IMR-90 (cell line): ENCODE data around the gene MYOF. TPM values are rescaled to one million over a fixed set of nuclear protein-coding genes. Genes with fewer than 3 reads are reported as not detected.

ENCODE experiments used
- ATAC-seq: fragments of 200-7000 bp; cut with Tn5 transposase; 2 replicates; pipeline ENCODE4 v1.9.1; 2020; ENCODE audit warnings: low read depth, mild to moderate bottlenecking, moderate library complexity
- BruUV-seq: library from RNA; stranded (reverse); fragments of 400-500 nt; replicated peaks from 2 replicates; lab custom pipeline; 2021; lab: Mats Ljungman, UMichigan
- CTCF ChIA-PET: fragments of 300-600 bp; formaldehyde crosslinking; extraction: SDS; loops from one replicate; lab custom pipeline; 2021; ENCODE audit warnings: antibody characterized with exemption; lab: Yijun Ruan, JAX
- POLR2A ChIA-PET: fragments of 300-600 bp; sonication (Branson Sonifier 250); formaldehyde crosslinking; loops from one replicate; lab custom pipeline; 2022; ENCODE audit warnings: antibody characterized with exemption; ENCODE audit not compliant: unreplicated experiment; lab: Charles Lee
- DNase-seq: peaks from one replicate; pipeline ENCODE4 v3.0.0; 2013
- H2AFZ ChIP-seq: replicated peaks from 2 replicates; pipeline ENCODE3; 2013; ENCODE audit warnings: low read length, mild to moderate bottlenecking; ENCODE audit not compliant: poor library complexity
- H2AK5ac ChIP-seq: 2 replicates; pipeline ENCODE4 v1.6.1; 2013; ENCODE audit warnings: low read depth, low read length, inconsistent platforms
- H2AK9ac ChIP-seq: replicated peaks from 2 replicates; pipeline ENCODE3; 2013; ENCODE audit warnings: mild to moderate bottlenecking, low read depth, low read length, moderate library complexity; ENCODE audit not compliant: poor library complexity
- H2BK120ac ChIP-seq: 2 replicates; pipeline ENCODE4 v1.6.1; 2013; ENCODE audit warnings: low read depth, low read length, inconsistent platforms
- H2BK15ac ChIP-seq: 3 replicates; pipeline ENCODE4 v1.6.1; 2013; ENCODE audit warnings: low read depth, low read length, inconsistent platforms
- H2BK20ac ChIP-seq: 2 replicates; pipeline ENCODE4 v1.6.1; 2013; ENCODE audit warnings: low read depth, mild to moderate bottlenecking, inconsistent platforms, low read length, moderate library complexity
- H2BK5ac ChIP-seq: 2 replicates; pipeline ENCODE4 v1.6.1; 2013; ENCODE audit warnings: mild to moderate bottlenecking, low read depth, low read length, inconsistent platforms; ENCODE audit not compliant: poor library complexity, severe bottlenecking
- H3K14ac ChIP-seq: replicated peaks from 2 replicates; pipeline ENCODE4 v1.6.1; 2013; ENCODE audit warnings: low read depth, low read length, inconsistent platforms
- H3K18ac ChIP-seq: 2 replicates; pipeline ENCODE4 v1.6.1; 2013; ENCODE audit warnings: low read depth, low read length, control low read depth
- H3K23ac ChIP-seq: 2 replicates; pipeline ENCODE4 v1.6.1; 2013; ENCODE audit warnings: low read depth, low read length, inconsistent platforms
- H3K27ac ChIP-seq: 2 replicates; pipeline ENCODE4 v1.5.1; 2013; ENCODE audit warnings: mild to moderate bottlenecking, control low read depth, low read length; ENCODE audit not compliant: insufficient read depth
- H3K27me3 ChIP-seq: 2 replicates; pipeline ENCODE4 v1.6.1; 2013; ENCODE audit warnings: low read length; ENCODE audit not compliant: control insufficient read depth, insufficient read depth
- H3K36me3 ChIP-seq: 2 replicates; pipeline ENCODE4 v1.6.1; 2013; ENCODE audit warnings: low read length, mixed read lengths; ENCODE audit not compliant: control insufficient read depth, insufficient read depth
- H3K4ac ChIP-seq: 2 replicates; pipeline ENCODE4 v1.6.1; 2013; ENCODE audit warnings: low read depth, low read length, inconsistent platforms
- H3K4me1 ChIP-seq: 2 replicates; pipeline ENCODE4 v1.6.1; 2013; ENCODE audit warnings: low read length, mixed read lengths; ENCODE audit not compliant: control insufficient read depth, insufficient read depth
- H3K4me2 ChIP-seq: 2 replicates; pipeline ENCODE4 v1.6.1; 2013; ENCODE audit warnings: low read depth, mild to moderate bottlenecking, control low read depth, low read length, moderate library complexity
- H3K4me3 ChIP-seq: 2 replicates; pipeline ENCODE4 v1.5.1; 2013; ENCODE audit warnings: low read depth, mild to moderate bottlenecking, control low read depth, low read length, moderate library complexity; ENCODE audit not compliant: insufficient read depth
- H3K56ac ChIP-seq: 2 replicates; pipeline ENCODE4 v1.6.1; 2013; ENCODE audit warnings: low read length, inconsistent platforms; ENCODE audit not compliant: insufficient read depth; ENCODE audit errors: extremely low read depth
- H3K79me1 ChIP-seq, 2 experiments: 2 replicates each; pipeline ENCODE4 v1.6.1; 2013; ENCODE audit warnings: low read length in 2 of 2, inconsistent platforms in 1 of 2, low read depth in 1 of 2
- H3K9ac ChIP-seq: 2 replicates; pipeline ENCODE4 v1.6.1; 2013; ENCODE audit warnings: low read depth, low read length, control low read depth
- H3K9me1 ChIP-seq: 2 replicates; pipeline ENCODE4 v1.6.1; 2013; ENCODE audit warnings: low read length, inconsistent platforms; ENCODE audit not compliant: insufficient read depth
- H3K9me3 ChIP-seq: 2 replicates; pipeline ENCODE4 v1.6.1; 2013; ENCODE audit warnings: low read length; ENCODE audit not compliant: control insufficient read depth, insufficient read depth
- H4K20me1 ChIP-seq: 2 replicates; pipeline ENCODE4 v1.6.1; 2013; ENCODE audit warnings: low read length, inconsistent platforms; ENCODE audit not compliant: insufficient read depth
- H4K5ac ChIP-seq: 2 replicates; pipeline ENCODE4 v1.6.1; 2013; ENCODE audit warnings: mild to moderate bottlenecking, low read depth, low read length, control low read depth
- H4K8ac ChIP-seq, 2 experiments: 2 replicates each; pipeline ENCODE4 v1.6.1; 2013; ENCODE audit warnings: low read depth in 2 of 2, low read length in 2 of 2, control low read depth in 1 of 2, inconsistent platforms in 1 of 2
- H4K91ac ChIP-seq: 2 replicates; pipeline ENCODE4 v1.6.1; 2013; ENCODE audit warnings: low read depth, low read length, inconsistent platforms; ENCODE audit not compliant: insufficient read depth
- BHLHE40 ChIP-seq: fragments of 150-350 bp; IDR thresholded peaks from 2 replicates; pipeline ENCODE4 v1.6.1; 2016; ENCODE audit warnings: mild to moderate bottlenecking, low read depth, low read length
- RAD21 ChIP-seq: IDR thresholded peaks from 2 replicates; pipeline ENCODE4 v1.6.1; 2012; ENCODE audit warnings: low read length, improper control_type of control experiment
- RCOR1 ChIP-seq: IDR thresholded peaks from 2 replicates; pipeline ENCODE4 v1.6.1; 2012; ENCODE audit warnings: mild to moderate bottlenecking, low read length, improper control_type of control experiment; ENCODE audit not compliant: insufficient replicate concordance
- WGBS, 2 experiments: methylation state at CpG; one replicate each; pipeline versions ENCODE4 v1.1.5 to v1.1.7; 2013; ENCODE audit warnings: missing lambda C conversion rate in 2 of 2; ENCODE audit not compliant: insufficient read length in 1 of 2; ENCODE audit errors: extremely low coverage in 2 of 2; 5-methylcytosine and 5-hydroxymethylcytosine counted together
- dilution Hi-C: fragments of 300-500 bp; cut with HindIII; formaldehyde crosslinking; loops from one replicate; pipeline ENCODE4 v1.14.3; 2018; ENCODE audit warnings: low sequenced_read_pairs; ENCODE audit not compliant: unreplicated experiment
- in situ Hi-C: fragments of 300-500 bp; cut with MboI; formaldehyde crosslinking; loops from 3 replicates; pipeline ENCODE4 v1.14.3; 2019; ENCODE audit warnings: low sequenced_read_pairs, inconsistent platforms, mixed read lengths
- intact Hi-C: fragments of 100-400 bp; cut with micrococcal nuclease; formaldehyde crosslinking; loops from 2 replicates; pipeline ENCODE4 v1.10.0; 2022
- polyA plus RNA-seq, 3 experiments: library from polyadenylated mRNA; depleted of rRNA; stranded (reverse); fragments of >200 nt; gene quantifications; 2 replicates each; pipeline ENCODE4 v1.2.3, GENCODE V29; 2012; ENCODE audit warnings: low replicate concordance in 1 of 3
- total RNA-seq: library from RNA; depleted of rRNA; stranded (reverse); fragments of >200 nt; gene quantifications from 2 replicates; pipeline ENCODE4 v1.2.3, GENCODE V29; 2012
- TF ChIP-seq, protein P1 (sequence below): fragments of 150-350 bp; IDR thresholded peaks from 2 replicates; pipeline ENCODE4 v1.6.1; 2017; ENCODE audit warnings: mild to moderate bottlenecking, antibody characterized with exemption, low read length, low read depth

Gene MYOF
- total and polyA plus RNA-seq, 2 of the 4 experiments (the other 2 are of a cell fraction): 221 to 281 TPM

DNA sequence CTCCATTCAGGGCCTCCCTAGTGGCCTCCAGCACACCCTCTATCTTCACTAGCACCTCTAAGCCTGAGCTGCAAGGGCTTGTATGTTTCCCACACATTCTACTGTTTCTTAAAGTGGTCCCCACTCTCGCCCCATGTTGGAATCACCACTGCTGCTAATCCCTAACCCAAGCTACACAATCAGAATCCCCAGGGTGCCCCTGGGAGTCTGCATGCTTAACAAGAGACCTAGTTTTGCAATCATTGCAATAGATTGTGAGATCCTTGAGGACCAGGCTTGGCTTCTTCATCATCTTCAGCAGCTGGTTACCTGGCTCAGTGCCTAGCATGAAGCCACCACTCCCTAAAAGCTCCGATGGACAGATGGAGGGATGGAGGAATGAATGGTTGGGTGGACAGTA is 113.9 kb downstream of the MYOF start:
- H4K8ac ChIP-seq: no peak overlapping the region
- ChIA-PET CTCF (interaction anchor here (1.1 to 1.4 kb wide), 3 partner anchors 16 to 114 kb away, joined by 4 to 8 read pairs (median 4); partner anchors contain the start of gene MYOF), POLR2A (no interaction called here)
- H2AK9ac ChIP-seq: no peak overlapping the region
- H3K27me3 ChIP-seq: no peaks in the 10 kb centered on the region
- H3K9me3 ChIP-seq: no peaks in the 10 kb centered on the region
- H3K4me3 ChIP-seq: no peak overlapping the region
- intact Hi-C loops (no loop called here), dilution Hi-C loops (no loop called here), in situ Hi-C loops (loop anchor here (25.0 kb wide), 1 partner anchor 319 kb away; no protein-coding TSS in a partner anchor)
- H2BK20ac ChIP-seq: no peak overlapping the region
- H4K5ac ChIP-seq: no peak overlapping the region
- no peak overlapping the region for H2AFZ ChIP-seq
- WGBS, 2 experiments: no CpG with 5 or more reads among the region's 2 CpGs
- H3K9ac ChIP-seq: no peak overlapping the region
- H3K56ac ChIP-seq: no peak overlapping the region
- H4K20me1 ChIP-seq: no peaks in the 10 kb centered on the region
- no peak overlapping the region for H3K23ac ChIP-seq
- H3K18ac ChIP-seq: no peak overlapping the region
- H2BK15ac ChIP-seq: no peak overlapping the region
- no peak overlapping the region for H3K14ac ChIP-seq
- no peak overlapping the region for H4K91ac ChIP-seq
- no peaks in the 10 kb centered on the region for H3K4me1 ChIP-seq
- no peak for TF ChIP-seq RCOR1
- TF ChIP-seq BHLHE40: no peak
- no peak for TF ChIP-seq RAD21
- TF ChIP-seq, protein P1, sequence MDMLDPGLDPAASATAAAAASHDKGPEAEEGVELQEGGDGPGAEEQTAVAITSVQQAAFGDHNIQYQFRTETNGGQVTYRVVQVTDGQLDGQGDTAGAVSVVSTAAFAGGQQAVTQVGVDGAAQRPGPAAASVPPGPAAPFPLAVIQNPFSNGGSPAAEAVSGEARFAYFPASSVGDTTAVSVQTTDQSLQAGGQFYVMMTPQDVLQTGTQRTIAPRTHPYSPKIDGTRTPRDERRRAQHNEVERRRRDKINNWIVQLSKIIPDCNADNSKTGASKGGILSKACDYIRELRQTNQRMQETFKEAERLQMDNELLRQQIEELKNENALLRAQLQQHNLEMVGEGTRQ: no peak
- H2BK120ac ChIP-seq: no peak overlapping the region
- H3K79me1 ChIP-seq: peaks cover 44 to 52% of the 10 kb centered on the region in 2 experiments
- no peaks in the 10 kb centered on the region for H3K9me1 ChIP-seq
- peaks cover 63% of the 10 kb centered on the region for H3K36me3 ChIP-seq
- no peak overlapping the region for H3K4ac ChIP-seq
- H3K4me2 ChIP-seq: no peak overlapping the region
- DNase-seq: no peak
- H2AK5ac ChIP-seq: no peak overlapping the region
- ATAC-seq: no peak
- no peak overlapping the region for H2BK5ac ChIP-seq
- H3K27ac ChIP-seq: no peak overlapping the region
- BruUV-seq: no TSS peak
